Measurements from ENCODE around the gene CISD3.

The CISD3 gene

DNA sequence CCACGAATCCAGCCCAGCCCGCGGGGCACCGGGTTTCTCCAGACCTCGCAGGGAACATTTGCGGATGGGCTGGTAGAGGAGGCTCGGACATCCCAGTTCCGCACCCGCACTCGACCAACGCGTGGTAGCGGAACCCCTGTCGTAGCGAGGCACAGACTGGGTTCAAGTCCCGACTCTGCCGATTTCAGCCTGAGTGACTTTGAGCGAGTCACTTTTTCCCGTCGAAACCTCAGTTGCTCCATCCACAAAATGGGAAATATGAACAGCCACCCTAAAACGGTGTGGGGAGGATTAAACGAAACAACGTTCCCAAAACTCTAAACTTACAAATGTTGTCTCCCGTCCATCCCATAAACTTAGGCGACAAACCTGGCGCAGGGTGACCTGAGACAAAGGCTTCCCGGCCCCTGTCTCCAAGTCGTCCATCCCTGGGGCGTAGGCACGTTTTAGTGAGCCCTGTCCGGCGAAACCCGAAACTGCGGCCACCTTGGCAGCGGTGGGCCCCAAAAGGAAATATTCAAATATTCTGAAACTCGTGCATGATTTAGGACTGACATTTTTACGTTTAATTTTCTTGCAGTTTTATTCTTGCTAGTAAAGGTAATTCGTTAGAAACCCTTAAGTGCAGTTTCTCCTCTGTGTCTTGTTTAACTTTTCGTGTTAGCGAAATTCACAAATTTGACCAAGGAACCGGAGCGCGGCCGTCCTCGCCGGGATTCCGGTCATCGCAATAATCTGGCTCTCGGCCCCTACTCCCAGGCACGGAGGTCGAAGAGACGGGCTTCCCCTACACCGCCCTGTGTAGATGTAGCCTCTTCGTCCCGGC is 27.0 kb upstream of the CISD3 start:
- Histone ChIP-seq H3K4me3 (ENCODE audit: low read depth, low read length) (peak overlapping the region; percentile 89; the same call in 1 of the 2 replicates), H3K9me3 (ENCODE audit: severe bottlenecking) (no peaks in the 10 kb centered on the region), H3K27ac (peak overlapping the region; percentile 99), H3K36me3 (peaks cover 20% of the 10 kb centered on the region), H3K27me3 (ENCODE audit: insufficient read depth, low read depth, severe bottlenecking) (no peaks in the 10 kb centered on the region)
- no peak for DNase-seq
- TF ChIP-seq, protein P1, sequence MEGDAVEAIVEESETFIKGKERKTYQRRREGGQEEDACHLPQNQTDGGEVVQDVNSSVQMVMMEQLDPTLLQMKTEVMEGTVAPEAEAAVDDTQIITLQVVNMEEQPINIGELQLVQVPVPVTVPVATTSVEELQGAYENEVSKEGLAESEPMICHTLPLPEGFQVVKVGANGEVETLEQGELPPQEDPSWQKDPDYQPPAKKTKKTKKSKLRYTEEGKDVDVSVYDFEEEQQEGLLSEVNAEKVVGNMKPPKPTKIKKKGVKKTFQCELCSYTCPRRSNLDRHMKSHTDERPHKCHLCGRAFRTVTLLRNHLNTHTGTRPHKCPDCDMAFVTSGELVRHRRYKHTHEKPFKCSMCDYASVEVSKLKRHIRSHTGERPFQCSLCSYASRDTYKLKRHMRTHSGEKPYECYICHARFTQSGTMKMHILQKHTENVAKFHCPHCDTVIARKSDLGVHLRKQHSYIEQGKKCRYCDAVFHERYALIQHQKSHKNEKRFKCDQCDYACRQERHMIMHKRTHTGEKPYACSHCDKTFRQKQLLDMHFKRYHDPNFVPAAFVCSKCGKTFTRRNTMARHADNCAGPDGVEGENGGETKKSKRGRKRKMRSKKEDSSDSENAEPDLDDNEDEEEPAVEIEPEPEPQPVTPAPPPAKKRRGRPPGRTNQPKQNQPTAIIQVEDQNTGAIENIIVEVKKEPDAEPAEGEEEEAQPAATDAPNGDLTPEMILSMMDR (IDR thresholded peaks at IDR 0.05; ENCODE audit: low read depth, low read length) = no peak

DNA sequence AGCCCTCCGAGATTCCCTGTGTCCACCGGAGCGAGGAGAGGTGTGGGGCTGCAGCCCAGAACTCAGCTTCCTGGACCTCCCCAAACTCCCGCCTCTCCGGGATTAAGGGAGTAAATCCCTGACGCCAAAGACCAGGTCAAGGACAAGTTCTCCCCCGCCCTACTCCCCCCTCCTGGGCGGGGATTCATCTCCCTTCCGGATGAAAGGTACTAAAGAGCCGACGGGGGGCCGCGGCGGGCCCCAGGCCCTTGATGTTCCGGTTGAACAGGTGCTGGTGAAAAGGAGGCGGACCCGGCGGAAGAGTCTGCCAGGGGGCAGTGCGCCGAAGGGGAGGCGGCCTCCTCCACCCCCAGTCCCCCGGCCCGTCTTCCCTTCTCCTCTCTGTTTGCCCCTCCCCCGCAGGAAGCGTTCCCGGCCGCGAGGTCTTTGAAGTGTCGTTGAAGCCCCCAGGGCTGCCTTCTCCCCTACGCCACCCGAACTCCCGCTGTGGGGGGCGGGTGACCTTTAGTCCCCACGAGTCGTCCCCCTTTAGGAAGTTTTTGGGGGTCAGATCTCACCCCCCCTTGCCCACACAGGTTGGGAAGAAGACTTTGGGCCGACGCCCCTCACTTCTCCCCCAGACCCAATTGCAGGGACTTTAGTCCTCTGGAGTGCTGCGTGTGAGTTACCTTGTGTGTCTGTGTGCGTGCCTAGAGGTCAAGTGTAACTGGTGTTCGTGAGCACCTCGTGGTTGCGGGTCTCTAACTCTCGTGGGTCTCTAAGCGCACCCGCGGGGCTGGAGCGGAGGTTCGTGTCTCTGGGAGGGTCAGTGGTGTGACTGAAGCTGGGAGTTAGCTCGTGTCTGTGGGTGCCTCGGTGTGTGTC is 26.2 kb upstream of the CISD3 start:
- TF ChIP-seq, protein P1 (IDR thresholded peaks at IDR 0.05; ENCODE audit: low read depth, low read length) = no peak
- H3K9me3 ChIP-seq (ENCODE audit: severe bottlenecking) = no peaks in the 10 kb centered on the region
- H3K27ac ChIP-seq = peak overlapping the region; percentile 99
- DNase-seq = peak; percentile 99
- H3K27me3 ChIP-seq (ENCODE audit: insufficient read depth, low read depth, severe bottlenecking) = no peaks in the 10 kb centered on the region
- peak overlapping the region; percentile 89 for H3K4me3 ChIP-seq (ENCODE audit: low read depth, low read length)
- H3K36me3 ChIP-seq = peaks cover 28% of the 10 kb centered on the region

DNA sequence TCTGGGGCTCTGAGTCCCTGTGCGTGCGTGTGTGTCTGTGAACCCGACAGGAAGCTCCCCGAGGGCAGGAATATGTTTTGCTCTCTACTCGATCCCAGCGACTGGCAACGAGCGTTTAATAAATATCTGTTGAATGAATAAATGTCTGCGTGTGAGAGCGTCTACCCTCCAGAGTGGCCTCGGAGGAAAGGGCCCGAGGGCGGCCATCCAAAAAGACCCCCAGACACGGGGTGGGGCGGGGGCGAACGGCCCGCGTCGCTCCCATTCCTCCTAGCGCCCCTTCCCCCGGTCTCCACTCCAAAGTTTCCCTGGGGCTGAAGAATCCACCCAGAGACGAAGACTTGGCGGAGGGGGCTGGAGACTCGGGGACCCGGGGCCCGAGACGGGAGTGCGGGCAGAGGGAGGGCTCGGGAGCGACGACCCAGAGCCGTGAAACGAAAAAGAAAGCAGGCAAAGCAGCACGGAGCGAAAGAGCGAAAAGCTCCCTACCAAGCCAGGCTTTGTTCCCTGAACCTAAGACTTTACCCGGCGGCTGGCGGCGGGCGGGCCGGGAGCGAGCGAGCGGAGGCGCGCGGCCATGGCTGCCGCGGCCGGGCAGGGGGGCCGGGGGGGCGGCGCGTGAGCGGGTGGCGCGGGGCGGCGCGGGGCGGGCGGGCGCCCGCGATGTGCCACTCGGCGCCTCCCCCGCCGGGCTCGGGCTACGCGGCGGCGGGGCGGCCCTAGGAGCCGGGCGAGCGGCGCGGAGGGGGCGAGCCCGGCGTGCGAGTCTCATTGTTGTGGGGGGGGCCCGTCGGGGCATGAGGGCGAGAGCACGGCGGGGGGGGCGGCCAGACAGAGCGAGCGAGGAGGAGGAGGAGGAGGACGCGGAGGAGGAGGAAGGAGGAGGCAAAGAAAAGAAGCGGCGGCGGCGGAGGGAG is 25.3 kb upstream of the CISD3 start, which contains the start of gene MLLT6:
Gene MLLT6, plus strand, starts transcription at position 668 of the 917 bp plus-strand sequence. CDS start 360 bp downstream, outside the sequence.
- peaks cover 37% of the 10 kb centered on the region for H3K36me3 ChIP-seq
- H3K9me3 ChIP-seq (ENCODE audit: severe bottlenecking) = no peaks in the 10 kb centered on the region
- DNase-seq = peak; percentile 77
- peak within 1 kb of the TSS; percentile 99 for H3K27ac ChIP-seq
- no peaks in the 10 kb centered on the region for H3K27me3 ChIP-seq (ENCODE audit: insufficient read depth, low read depth, severe bottlenecking)
- TF ChIP-seq, protein P1 (IDR thresholded peaks at IDR 0.05; ENCODE audit: low read depth, low read length) = no peak
- peak within 1 kb of the TSS; percentile 89 for H3K4me3 ChIP-seq (ENCODE audit: low read depth, low read length)

DNA sequence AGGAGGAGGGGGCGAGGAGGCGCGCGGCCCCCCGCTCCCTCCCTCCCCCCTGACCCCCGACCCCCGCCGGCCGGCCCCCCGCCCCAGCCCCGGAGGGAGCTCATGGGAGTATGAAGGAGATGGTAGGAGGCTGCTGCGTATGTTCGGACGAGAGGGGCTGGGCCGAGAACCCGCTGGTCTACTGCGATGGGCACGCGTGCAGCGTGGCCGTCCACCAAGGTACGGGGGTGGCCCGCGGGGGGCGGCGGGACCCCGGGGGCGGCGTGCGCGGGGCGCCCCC is 24.7 kb upstream of the CISD3 start:
- Histone ChIP-seq H3K36me3 (peaks cover 43% of the 10 kb centered on the region), H3K9me3 (ENCODE audit: severe bottlenecking) (no peaks in the 10 kb centered on the region), H3K4me3 (ENCODE audit: low read depth, low read length) (peak overlapping the region; percentile 83), H3K27ac (peak overlapping the region; percentile 99), H3K27me3 (ENCODE audit: insufficient read depth, low read depth, severe bottlenecking) (no peaks in the 10 kb centered on the region)
- TF ChIP-seq, protein P1 (IDR thresholded peaks at IDR 0.05; ENCODE audit: low read depth, low read length) = no peak
- DNase-seq = no peak

DNA sequence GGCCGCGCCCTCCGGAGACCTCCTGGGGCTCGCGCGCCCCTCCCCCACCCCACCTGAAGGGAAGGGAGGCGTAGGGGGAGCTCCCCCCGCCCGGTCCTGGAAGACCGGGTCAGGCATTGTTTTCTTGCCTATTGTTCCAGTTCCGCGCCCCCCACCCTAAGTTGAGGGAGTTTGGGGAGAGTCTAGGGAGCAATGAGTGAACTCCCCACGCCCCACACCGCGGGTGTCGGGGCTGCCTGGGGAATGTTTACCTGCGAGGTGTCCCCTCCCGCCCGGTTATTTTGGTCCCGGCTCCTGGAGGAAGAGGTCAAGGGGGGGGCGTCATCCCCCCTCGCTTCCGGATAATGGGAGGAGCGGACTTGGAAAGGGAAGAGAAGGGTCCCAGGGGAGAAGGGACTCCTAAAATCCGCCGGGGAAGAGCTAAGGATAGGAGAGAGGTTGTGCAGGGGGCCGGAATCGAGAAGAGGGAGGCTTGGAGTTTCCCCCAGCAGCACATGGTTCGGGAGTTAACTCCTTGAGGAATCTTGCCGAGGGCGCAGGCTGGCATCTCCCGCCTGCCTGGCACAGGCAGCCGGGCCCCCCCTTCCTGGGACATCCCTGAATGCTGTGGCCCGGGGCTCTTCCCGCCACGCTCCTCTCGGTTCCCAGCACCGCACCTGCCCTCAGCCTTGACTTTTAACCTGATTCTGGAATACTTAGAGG is 24.2 kb upstream of the CISD3 start:
- TF ChIP-seq, protein P1 (IDR thresholded peaks at IDR 0.05; ENCODE audit: low read depth, low read length) = no peak
- H3K4me3 ChIP-seq (ENCODE audit: low read depth, low read length) = peak overlapping the region; percentile 83
- peaks cover 48% of the 10 kb centered on the region for H3K36me3 ChIP-seq
- peak; percentile 71 for DNase-seq
- no peaks in the 10 kb centered on the region for H3K9me3 ChIP-seq (ENCODE audit: severe bottlenecking)
- H3K27me3 ChIP-seq (ENCODE audit: insufficient read depth, low read depth, severe bottlenecking) = no peaks in the 10 kb centered on the region
- peak overlapping the region; percentile 60 for H3K27ac ChIP-seq

Data from WERI-Rb-1 (cell line).